NCI-H1930 (cell line): Measurements from ENCODE around the gene RABGGTA.

Experiments used
- DNase-seq, 2 experiments: peaks; one replicate each; lab custom pipeline; 2025; lab: John Stamatoyannopoulos, UW

Gene RABGGTA

GRCh38 chr14:24279301-24280186, 8.1 kb upstream of the RABGGTA start:
- DNase-seq, result no peak

DNA sequence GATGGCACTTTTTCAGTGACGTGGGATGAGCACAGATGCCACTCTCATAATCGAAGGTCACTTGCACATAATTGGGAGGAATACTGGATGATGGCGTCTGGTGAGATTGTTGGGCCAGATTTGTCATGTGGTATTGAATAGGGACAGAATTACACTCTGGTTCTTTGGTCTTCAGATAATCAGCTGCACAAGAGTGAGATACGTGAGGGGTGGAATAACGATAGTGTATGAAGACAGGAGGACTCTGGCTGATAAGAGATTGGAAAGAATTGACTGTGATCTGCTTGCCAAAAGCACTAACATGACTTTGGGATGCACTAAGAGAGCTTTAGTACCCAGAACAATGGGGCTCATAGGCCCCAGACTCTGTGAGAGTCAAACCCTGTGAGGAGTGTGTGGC, 7.0 kb upstream of the RABGGTA start:
- DNase-seq, result no peak

DNA sequence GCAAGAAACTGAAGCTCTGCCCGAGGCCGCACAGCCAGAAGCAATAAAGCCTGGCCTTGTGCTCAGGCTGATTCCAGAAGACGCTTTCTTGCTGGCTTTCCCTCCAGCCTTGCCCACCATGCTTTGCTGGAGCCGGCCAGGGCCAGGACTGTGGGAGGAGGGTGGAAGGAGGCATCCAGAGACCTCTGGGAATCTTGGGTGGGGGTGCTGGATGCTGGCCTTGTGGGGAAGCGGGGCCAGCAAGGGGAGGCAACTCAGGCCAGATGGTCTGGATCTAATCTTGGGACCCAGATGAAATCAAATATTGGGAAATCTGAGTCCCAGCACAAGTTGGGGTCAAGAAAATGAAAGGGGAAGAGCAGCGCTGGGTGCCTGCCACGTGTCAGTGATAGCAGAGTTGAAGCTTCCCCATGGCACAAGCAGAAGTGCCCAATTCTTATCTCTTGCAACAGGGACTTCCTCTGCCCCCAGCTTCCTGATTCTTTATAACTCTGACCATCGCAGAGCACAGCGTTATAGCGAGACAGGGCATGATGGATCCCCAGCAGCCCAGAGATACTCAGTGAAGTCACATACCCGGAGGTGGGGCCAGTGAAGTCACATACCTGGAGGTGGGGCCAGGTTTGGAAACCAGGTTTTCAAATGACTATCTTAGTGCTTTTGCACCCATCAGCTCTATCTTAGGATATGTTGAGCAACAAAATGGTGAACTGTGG, 6.4 kb upstream of the RABGGTA start:
- DNase-seq, result no peak

DNA sequence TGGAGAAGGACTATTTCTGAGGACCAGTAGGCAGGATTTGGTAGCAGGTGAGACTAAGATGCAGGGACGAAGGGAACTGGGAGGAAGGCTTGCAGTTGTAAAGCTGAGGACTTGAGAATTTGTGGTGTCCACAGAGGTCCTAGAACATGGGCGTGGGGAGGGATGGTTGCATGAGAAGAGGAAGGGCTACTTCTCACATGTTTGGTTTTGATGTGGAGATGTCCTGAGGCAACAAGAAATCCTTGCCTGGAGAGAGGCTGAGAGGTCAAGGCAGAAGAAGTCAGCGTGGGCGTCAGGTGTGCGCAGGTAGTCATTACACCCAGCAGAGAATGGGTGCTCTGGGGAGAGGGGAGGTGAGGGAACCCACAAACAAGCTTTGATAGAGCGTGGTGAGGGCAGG, 5.7 kb upstream of the RABGGTA start:
- DNase-seq, result no peak

DNA sequence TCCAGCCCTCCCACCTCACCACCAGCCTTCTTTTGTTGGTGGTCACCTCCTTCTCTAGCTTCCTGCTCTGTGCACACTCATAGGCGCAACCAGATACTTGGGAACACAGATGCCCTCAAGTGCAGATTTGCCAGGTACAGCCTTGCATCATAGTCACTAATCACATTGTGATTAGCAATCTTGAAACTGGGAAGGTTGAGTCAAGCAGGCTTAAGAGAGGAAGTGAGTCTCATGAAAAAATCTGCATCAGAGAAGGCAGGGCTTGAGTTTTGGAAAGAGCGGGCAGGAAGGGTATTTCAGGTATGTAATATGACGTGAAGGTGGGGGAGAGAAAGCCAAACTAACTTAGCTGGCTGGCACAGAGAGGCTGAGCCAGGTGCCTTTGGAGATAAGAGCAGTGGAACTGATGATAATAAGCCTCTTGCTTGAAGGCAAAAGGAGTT, 2.7 kb upstream of the RABGGTA start:
- DNase-seq, result no peak

- no peak for DNase-seq
Observed at GRCh38 chr14:24273422-24273998, 2.1 kb upstream of the RABGGTA start.

DNA sequence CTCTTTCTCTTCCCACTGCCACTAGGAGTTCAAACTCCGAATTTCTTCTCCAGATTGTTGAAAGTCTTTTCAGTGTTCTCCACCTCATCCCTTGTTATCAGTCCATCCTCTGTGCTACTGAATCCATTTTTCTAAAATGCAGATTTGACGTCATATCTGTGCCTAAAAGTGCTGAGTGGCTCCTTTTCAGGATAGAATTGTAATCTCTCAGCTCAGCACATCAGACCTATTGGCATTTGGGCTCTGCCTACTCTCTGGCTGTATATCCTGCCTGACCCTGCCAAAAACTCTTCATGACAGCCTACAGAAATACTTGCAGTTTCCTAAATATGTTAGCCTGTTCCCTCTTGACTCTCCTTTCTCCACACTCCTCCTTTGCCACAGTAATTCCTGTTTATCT, 1.1 kb upstream of the RABGGTA start:
- DNase-seq, result no peak

GRCh38 chr14:24271834-24272263, 452 bp upstream of the RABGGTA start:
- no peak for DNase-seq

DNA sequence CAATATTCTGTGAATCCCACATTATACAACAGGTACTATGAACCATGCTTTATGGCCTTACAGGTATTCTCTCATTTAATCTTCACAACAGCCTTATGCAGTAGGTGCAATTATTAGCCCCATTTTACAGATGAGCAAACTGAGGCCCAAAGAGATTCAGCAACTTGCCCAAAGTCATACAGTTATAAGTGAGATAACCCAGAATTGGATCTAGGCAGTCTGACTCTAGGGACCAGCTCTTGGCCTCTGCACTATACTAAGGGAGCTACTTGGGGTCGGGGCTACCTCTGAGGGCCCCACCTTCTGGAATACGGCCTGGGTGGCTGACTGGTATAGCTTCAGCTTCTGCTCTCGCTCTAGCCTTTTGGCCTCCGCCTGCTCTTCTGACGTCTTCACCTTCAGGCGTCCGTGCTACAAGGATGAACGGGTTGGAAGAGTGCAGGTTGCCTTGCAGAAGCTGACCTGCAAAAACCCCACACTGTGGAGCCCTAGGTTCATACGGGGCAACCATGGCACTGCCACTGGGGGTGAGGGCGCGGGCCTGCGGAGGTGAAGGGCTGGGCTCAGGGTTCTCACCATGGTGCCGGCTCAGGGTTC, 762 bp downstream of the RABGGTA start:
- no peak for DNase-seq

- no peak for DNase-seq
Observed at GRCh38 chr14:24269910-24270536, 1.4 kb downstream of the RABGGTA start.

DNA sequence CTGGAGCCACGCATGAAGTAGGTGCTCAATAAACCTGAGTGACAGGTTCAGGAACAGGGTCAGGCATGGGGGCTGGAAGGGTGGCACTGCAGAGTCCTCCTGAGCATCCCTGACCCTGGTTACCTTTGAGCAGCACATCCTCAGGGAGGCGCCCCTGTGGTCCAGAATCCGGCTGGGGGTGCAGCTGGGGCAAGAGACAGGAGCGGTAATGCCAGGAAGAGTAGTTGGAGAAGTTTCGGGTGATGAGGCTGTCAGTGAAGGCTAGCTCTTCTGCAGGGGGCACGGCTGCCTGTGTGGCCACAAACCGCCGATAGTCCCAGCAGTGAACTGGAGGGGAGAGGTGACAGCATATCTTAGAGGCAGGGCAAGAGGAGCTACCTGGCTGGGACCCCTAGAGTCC, 2.0 kb downstream of the RABGGTA start:
- DNase-seq, result no peak

DNA sequence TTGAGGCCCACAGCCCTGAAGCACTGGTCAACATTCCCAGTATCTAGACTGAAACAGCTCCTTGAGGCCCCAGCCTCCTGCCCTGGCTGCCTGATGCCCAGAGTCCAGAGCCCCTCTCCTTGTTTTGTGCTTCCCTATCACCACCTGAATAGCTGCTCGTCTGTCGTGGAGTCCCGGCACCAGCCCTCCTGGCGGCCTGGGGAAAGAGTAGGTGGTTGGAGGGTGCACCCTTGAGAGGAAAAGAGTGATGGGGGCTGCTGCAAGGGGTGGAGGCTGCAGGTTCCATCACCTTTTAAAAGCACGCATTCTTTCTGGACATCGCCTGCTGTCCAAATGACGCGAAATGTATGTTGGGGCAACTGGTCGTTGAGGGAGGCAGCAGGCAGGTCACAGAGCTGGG, 3.2 kb downstream of the RABGGTA start:
- no peak for DNase-seq

DNA sequence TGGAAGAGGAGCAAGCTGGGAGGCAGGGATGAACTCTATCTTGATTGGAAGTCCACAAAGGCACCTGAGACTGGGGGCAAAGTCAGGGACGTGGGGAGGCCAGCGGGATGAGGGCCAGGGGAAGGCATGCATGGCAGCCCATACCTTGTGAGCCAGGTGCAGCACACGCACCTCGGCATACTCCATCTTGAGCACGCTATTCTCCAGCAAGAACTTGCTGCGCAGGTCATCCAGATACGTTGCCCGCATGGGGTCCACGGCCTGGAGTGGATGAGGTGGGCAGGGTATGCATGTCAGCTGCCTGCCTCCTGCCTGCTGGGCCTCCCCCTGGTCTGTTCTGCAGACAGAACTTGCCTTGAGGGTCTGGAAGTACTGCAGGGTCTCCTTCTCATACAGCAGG, 3.9 kb downstream of the RABGGTA start:
- no peak for DNase-seq

- DNase-seq, result no peak
Observed at GRCh38 chr14:24266344-24267244, 4.8 kb downstream of the RABGGTA start.

GRCh38 chr14:24264298-24264697, 7.1 kb downstream of the RABGGTA start:
- DNase-seq, result no peak

DNA sequence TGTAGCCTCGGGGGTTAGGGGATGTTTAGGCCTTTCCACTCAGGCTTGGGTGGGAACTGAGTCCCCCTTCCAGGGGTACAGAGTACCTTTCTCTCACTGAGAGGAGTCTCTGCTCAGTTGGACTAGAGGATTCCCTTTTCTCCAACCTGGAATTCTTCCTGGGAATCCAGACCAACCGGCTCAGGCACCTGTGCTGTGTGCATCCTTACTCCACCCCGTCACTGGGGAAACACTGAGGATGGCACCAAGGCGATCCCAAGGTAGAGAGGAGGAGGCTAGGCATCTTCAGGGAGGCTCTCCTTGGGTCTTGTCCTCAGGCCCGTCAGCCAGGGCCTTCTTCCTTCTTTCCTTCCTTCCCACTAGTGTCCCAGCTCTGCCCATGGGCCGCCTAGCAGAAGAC, 7.5 kb downstream of the RABGGTA start:
- DNase-seq, result no peak

- no peak for DNase-seq
Observed at GRCh38 chr14:24262821-24263733, 8.3 kb downstream of the RABGGTA start, which contains the start of gene TGM1. Gene TGM1, minus strand, starts transcription at chr14:24263177. Its CDS starts 825 bp downstream, at chr14:24262352.

DNA sequence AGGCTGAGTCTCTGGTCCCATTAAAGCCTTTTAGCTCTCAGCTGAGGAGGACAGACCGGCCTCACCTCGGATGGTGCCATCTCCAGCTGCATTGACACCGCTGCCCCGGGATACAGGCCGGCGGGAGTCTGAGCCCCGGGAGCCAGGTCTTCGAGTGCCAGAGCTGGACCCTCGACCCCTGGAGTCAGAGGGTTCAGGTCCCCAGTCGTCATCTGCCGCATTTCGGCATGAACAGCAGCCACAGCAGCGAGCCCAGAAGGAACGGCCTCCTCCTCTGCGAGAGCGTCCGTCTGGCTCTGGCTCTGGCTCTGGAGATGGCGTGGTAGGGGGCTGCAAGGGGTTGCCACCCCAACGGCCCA, 9.4 kb downstream of the RABGGTA start:
- no peak for DNase-seq

DNA sequence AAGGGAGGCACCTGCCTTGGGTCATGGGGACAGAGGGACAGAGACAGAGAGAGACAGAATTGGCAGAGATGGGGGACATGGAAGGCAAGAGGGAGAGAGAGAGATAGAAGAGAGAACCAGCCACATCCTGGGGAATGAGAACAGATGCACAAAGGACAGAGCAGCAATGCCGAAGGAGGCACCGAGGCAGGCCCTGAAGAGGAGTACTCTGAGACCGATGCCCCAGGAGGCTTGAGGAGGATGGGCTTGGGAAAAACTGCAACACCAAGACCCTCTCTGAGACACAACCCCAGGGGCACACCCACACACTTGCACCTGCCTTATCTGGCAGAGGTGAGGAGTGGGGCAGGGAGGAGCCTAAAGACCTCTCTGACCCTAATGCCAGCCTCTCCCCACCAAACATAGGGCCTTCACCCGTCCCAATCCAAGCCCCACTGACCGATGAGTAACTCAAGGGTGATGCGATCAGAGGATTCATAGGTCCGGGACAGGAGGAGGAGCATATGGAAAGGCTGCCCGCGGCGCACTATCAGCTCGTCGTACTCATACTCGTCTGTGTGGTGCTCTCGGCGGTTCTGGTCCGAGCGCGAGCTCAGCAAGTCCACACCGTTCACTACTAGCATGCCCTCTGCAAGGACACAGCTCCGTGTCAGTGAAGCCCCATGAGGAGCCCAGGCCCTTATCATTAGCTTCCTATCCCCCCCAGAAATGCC, 10.0 kb downstream of the RABGGTA start:
- DNase-seq, result no peak
